ENCODE results near the gene KCNK2.
"Not testable (repeated sequence)": the region's sequence is repeated elsewhere in the genome, so short reads cannot be mapped to it uniquely, and the experiment has no call there.

KCNK2 gene

DNA sequence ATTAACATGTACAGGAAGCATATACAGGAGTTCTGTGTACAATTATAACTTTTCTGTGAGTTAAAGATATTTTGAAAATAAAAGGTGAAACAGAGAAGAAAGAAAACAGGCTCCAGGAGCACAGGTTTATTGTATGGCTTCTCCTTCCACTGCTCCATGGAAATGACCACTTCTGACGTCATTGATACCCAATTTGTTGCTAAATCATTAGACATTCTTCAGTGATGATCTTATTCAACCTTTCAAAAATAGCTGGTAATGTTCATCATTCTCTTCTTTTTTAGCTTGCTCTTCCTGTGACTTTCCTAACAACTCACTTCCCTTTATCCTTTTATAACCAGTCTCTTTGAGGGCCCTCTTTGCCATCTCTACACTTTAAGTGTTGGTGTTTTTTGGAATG lies 77.8 kb downstream of the KCNK2 start:
- no peak for DNase-seq

DNA sequence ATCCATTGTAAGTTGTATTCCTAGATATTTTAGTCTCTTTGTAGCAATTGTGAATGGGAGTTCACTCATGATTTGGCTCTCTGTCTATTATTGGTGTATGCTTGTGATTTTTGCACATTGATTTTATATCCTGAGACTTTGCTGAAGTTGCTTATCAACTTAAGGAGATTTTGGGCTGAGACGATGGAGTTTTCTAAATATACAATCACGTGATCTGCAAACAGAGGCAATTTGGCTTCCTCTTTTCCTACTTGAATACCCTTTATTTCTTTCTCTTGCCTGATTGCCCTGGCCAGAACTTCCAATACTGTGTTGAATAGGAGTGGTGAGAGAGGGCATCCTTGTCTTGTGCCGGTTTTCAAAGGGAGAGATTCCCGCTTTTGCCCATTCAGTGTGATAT lies 80.6 kb downstream of the KCNK2 start:
- not testable (repeated sequence) for DNase-seq

DNA sequence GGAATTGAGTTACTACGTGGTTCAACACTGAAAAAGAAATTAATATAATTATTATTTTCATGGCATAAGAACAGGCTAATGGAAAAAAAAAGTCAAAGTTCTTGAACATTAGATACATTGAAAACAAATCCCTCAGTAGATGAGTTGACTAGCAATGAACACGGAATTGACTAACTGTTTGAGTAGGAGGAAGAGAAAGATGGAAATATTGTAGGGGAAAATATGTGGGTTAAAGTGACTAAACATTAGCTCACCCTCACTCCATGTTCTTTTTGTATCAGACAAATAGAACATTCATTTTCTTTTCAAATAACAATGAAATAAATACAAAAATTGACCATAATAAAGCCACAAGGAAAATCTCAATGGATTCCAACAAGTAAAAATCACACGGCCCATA lies 84.3 kb downstream of the KCNK2 start:
- DNase-seq, result no peak

DNA sequence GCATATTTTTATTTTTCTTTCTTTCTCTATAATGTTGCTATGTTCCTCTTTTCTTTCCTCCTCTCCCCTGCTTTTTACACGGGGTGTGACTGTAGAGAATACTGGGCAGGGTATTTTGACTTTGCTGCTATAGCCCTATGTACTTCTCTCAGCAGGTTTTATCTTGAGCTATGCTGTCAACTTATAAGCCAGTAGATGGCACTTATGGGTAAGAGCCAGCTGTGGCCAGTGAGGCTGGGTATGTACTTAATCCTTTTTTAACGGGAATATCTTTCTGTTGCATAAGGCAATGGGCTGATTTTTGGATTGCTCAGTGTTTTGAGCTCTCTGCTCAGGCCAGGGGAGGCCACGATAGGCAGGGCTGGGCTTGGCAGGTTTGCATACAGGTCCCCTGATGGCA lies 99.0 kb downstream of the KCNK2 start:
- DNase-seq, result no peak

DNA sequence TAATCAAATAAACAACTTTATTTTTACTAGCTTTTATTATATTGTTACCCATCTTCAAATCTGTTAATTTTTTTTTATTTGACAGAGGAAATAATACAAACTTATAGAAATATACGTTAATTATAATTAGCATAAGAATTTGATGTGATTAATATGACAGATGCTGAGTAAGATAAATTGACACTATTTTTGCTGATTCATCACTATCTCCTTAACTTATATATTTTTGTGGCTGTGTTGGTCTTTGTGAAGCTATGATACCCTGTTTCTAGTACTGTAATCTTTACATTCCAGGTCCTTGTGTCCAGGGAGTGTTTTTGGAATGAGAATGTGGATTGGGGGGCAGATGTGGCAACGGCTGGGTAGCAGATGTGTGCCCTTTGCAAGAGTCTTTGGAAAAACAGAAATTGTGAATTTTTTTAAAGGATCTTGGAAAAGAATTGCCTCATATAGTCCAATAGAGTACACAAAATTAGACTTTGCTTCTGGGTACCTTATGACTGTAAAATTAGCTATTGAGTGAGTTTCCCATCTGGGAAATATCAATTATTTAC lies 102.6 kb downstream of the KCNK2 start:
- DNase-seq, result no peak

DNA sequence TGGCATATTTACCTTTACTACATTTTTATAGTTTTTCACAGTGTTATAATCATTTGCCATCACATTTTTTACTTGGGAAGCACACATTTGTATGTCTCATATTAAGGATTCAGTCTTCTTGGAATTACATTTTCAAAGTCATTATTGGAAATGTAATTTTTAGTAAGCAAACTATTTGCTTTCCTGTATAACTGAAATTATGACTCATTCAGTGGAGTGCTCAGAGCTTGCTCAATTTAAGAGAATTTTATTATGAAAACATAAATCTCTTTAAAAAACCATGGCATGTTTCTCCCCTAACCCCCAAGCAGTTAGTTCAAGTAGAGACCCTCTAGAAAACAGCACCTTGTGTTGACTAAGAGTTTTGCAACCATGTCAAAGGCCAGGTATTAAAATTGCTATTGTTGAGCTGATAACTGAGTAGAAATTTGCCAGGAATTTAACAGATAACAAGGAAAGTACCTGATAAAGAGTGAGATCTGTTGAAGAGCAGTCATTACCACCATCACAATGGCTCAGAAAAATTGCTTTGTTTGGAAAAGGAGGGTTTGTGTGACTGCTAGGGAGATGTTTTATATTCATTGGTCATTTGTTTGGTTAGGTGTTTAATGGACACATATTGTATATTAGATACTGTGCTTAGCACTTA lies 105.9 kb downstream of the KCNK2 start:
- no peak for DNase-seq

DNA sequence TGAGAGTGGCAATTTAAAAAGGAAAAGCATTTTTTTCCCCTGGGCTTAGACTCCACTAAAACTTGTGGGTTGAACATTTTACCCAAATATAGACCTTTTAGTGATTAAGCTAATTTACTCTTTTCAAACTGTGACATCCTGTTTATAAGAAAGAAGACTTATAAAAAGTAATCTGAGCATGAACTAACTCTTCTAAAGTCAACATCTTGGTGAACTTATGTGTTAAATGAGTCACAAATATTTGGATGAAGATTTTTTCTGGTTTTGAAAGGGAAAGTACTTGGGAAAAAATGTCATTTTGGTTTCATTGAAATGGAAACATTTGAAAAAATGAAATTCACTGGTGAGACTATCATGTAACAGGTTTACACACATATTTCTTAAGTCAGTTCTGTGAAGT lies 109.8 kb downstream of the KCNK2 start:
- no peak for DNase-seq

DNA sequence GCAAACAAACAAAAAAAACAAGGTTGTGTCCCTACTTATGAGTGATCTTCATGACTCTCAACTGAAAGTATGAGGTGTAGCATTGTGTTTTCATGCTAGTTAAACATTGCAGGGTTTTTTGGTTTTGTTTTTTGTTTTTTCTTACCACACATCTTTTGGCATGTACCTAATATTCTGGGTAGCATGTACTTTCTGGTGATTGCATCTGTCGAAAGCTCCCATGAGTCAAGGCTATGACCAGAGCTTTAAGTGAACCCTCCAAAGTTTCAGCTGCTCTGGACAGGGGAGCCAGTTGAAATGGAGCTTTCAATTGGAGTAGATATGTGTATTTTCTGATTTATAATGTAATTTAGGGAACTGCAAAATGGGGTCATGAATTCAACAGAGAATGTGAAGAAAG lies 115.5 kb downstream of the KCNK2 start:
- DNase-seq, result no peak

DNA sequence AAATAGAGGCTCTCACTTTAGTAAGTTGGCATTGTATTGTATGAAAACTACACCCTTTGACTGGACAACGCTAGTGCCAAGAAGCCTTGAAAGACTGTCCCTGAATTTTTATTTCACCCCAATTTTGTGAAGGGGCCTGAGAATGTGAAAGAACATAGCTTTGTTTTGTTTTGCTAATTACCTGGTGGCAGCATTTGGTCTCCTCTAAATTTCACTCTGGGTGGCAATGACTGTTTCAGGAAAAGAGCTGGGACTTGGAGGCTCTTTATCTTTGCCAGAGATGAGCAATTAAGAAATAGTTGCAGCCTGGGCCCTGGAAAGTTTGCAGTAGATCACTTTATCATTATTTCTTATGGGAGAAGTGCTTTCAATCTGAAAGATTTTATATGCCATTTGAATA lies 117.6 kb downstream of the KCNK2 start:
- DNase-seq, result no peak

DNA sequence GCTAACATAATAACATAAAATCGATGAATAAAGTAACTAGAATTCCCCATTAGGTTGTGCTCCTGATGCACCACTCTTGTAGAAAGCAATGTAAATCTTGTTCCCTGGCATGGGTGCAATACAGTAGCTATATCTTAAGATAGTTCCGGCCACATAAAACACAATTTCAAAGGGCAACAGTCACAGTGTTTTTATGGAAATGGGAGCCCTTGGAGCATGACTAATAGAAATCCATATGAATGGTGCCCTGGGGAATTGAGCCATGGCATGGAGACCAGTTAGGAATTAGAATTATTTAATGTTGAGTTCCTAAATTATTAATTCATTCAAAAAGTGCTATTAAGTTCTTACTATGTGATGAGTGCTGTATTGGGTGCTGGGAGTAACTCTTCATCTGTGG lies 118.7 kb downstream of the KCNK2 start:
- DNase-seq, result no peak

DNA sequence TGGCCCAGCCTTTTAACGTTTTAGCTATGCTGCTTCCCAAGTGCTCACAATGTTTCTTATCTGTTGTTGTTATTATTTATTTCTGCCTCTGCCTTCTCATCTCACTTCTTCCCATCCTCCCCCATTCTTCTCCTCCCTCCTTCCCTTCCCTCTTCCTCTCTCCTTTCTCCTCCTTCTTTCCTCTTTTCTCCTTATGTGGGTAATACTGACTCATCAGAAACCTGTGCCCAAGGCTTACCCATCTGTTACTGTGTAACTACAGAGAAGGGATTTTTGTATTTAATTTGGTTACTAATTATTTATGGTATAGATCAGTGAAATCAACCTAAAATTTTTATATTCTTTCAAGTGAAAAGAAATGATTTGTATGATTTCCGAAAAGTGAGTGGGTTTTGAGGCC lies 120.3 kb downstream of the KCNK2 start:
- DNase-seq, result no peak

DNA sequence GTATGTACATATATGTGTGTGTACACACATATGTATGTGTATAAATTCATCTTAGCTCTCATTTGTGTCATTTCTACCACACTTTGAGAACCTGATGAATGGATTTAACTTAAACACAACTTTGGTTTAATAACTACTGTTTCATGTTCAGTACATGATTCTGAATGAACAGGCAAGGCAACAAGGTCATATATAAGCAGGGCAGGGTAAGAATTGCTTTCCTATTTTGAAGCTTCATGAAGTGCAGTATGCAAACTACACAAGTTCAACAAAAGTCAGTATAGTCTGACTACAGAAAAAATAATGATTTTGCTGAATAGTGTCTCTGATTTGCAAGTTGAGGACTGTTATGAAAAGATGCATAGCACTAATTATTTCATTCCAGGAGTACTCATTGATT lies 127.6 kb downstream of the KCNK2 start:
- DNase-seq, result no peak

DNA sequence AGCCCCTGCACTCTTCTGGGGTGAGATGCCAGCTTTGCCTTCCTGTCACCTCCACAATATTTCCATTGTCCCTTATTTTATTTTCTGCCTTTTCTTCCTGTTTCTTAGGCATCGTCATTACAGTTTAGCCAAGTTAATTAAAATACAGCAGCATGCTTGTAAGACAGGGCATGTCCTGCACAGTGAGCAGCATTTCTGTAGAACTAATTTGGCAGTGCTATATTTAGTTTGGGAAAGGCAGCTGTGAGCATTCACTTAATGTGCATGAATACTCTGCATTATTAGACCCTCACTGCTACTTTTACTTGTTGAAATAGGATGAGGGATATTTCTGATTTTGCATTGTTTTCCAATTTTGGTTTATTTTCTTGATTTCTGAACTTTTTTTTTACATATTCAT lies 133.3 kb downstream of the KCNK2 start:
- DNase-seq, result no peak

DNA sequence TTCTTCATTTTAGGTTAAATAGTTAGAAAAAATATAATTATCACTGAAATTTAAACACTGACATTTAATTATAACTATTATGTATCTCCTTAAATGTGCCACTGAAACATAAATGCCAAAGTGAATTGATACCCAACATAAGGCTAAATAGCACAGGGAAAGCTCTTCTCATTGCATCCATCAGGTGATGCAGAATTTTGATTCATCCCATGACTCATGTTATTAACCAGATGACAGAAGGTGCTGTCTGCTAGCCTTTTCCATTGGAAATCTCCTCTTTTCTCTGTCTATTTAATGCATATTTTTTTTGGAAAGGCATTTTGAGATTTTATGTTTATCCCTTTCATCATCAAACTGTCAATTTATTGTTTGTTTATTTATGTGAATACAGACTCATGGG lies 136.8 kb downstream of the KCNK2 start:
- no peak for DNase-seq

DNA sequence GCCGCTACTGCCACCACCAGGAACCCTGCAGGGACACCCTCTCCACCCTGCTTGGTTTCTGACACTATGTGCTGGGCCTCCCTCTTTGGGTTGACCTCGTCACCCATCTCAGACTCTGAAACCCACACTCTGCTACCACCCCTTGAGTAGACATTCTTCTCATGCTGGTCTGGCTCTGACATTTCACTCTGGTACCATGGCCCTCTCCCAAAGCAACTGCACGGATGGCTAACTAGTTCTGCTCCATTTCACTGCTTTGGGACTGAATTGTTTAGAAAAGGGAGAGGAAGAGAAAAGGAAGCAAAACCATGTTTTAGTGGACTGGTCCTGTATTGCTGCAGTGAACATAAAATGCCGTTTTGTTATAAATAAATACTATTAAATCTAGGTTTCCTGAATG lies 137.8 kb downstream of the KCNK2 start:
- no peak for DNase-seq

DNA sequence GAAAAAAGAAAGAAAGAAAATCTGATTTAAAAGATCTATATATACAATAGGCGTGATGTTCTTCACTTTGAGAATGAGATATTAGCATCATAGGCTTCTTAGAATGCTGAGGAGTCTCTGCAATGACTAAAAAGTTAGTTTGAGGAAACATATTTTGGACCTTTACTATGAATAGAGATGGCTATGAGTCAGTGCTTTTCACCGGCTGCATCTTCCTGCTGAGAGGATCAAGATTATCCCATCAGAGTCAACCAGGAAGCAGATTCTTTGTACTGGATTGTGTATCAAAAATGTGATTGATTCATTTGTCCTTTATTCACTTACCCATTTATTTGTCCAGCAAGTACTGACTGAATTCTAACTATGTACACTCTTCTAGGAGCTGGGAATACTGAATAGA lies 144.2 kb downstream of the KCNK2 start:
- no peak for DNase-seq

DNA sequence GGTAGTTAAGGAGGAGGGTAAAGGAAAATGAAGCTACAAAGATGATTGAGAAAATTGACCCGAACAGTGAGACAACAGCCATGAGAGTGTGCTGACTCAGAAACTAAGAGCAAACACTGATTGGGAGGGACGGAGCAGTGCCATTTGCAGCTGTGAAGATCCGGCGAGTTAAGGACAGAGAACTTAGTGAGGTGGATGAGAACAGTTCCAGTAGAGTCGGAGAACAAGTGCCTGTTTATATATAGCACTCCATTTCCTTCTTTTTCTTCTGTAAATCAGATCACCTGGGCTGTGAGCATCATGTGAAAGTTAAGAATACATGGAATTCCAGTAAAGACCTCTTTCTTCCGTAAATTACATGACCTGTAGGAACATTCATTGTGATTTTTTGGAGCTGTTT lies 145.7 kb downstream of the KCNK2 start:
- no peak for DNase-seq

DNA sequence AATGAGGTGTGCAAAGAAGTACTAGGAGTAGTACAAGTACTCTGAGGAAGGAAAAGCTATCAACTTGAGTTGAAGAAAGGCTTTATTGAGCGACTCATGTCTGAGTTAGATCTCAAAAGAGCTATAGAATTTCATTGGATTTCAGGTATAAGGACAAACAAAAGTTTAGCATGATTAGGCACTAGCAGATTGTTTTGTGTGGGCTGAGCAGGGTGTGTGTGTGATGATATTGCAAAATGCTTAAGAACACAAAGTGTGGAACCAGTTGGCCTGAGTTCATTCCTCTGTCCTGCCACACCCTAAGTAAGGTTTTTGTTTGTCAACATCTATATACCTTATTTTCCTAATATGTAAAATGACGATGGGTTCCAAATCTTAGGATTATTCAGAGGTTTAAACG lies 158.9 kb downstream of the KCNK2 start:
- DNase-seq, result no peak

DNA sequence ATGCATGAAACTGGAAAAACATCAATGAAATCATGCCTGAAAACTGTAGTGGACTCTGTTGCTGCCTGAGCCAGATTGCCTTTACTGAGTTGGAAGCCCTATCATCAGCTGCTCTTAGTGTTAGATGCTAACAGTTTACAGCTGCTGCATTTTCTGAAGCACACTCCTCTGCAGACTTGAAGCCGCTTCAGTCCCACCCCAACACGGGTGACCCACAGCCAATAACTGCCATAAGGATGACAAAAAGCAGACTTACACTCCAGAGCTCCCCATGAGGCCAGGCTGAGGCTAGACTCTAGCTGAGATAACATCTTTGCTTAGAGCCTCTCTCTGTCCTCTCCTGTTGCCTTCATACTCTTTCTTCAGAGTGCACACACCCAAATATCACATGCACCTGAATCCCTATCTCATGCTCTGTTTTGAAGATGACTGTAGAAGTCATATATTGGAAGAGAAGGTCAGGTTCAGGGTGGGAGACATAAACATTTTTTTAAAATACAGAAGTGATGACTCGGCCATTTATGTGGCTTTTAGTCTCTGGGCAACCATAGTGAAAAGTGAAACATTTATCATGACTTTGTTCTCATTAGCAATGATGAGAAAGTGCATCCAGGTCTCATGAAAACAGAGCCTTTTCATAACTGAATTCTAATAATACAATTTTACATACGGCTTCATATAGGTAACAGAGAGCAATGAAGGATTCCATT lies 161.0 kb downstream of the KCNK2 start:
- no peak for DNase-seq

DNA sequence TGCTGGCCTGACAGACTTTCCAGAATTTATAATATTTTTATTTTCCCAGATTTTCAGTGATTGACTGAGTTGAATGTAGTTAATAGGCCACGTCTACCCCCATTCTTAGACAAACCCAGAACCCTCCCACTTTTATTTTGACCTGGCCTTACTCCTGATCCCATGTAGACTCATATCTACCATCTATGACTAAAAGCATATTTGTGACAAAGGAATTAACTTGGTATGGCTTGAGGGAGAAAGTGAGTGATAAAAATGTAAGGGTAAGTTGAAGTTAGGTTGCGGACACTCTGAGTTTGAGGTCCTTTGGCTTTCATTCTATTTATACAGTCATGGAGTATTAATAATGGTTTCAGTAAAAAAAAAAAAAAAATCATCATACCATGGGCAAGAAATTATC lies 168.4 kb downstream of the KCNK2 start:
- no peak for DNase-seq

DNA sequence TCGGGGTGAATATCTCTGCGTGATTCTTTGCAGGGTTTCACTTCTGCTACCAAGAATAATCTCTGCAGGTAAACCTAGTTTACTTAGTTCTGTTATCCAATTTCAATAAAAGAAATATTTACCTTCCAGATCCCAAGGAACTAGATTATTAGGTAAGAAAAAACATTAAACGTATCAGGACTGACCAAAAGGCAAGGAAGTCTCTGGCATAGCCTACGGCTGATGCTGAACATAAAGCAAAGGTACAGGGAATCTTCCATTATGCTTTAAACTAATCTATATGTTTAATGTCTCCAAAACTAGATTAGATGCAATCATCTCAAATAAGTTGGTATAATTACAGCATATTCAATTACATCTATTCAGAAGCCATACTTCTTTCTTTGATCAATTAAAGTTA lies 168.9 kb downstream of the KCNK2 start:
- no peak for DNase-seq

DNA sequence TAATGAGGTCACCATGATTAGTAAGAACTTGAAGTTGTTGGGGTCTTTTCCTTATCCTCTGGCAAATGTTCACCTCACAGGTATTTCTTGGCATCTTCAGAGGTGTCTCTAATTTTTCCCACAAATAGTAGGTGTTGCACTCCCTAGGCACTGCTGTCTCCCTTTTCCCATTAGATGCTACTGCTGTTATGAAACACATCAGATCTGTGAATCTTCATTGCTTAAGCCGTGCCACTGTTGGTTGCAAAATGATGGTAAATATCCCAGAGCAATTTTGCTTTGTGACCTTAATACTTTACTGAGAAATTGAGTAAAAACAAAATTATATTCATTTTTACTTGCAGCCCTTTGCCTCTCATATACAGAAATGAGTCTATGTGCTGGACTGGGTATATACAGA lies 169.6 kb downstream of the KCNK2 start:
- DNase-seq, result no peak

DNA sequence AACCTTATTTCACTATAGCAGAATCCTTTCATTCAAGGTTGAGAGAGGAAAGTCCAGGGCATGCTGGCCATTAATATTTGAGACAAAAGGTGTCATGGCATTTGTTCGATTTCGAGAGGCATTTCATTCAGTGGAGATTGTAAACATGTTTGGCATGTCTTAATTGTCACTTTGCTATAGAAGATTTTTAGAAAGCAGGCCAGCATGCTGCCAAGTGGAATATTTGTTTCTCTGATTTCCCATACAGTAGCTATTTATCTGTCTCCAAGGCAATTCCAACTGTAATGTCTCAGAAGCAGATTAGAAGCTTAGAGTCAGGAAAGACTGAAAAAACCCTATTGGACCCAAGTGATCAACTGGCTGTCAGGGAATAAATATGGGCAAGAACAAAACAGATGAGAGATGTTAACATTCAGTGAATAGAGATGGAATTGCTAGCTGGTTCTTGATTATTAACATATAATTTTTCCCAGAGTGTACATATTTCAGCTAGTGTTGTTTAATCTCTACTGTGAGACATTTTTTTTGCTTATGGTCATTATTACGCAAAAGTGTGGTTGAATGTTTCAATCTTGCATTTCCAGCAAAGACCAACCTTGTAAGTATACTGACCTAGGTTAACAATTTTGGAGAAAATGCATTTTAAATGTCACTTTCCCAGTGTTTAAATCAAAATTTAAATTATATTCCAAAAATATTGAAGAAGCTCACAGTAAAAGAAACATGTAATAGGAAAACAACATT lies 174.6 kb downstream of the KCNK2 start:
- no peak for DNase-seq

DNA sequence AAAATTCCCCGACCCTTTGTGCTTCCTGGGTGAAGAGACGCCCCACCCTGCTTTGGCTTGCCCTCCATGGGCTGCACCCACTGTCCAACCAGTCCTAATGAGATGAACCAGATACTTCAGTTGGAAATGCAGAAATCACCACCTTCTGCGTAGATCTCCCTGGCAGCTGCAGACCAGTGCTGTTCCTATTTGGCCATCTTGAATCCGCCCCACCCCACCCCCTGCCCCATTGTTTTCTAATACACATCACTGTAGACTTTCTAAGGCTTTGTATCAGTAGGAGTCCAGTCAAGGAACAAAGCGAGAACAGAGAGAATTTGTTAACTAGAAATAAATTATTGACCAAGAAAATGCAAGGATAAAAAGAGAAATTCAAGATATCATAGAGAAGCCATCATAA lies 178.2 kb downstream of the KCNK2 start:
- no peak for DNase-seq
